Brain microvascular endothelial cell (primary cell): Measurements from ENCODE around the gene NEK7.

Experiments
- DNase-seq: peaks from one replicate; pipeline ENCODE4 v3.0.0-alpha.2; 2020
- H3K27ac ChIP-seq: fragments of 250-450 bp; sonication (Bioruptor Pico); 2 replicates; pipeline ENCODE4 v1.5.1; 2020; ENCODE audit warnings: mild to moderate bottlenecking, moderate library complexity
- H3K27me3 ChIP-seq: fragments of 250-450 bp; sonication (Bioruptor Pico); replicated peaks from 2 replicates; pipeline ENCODE4 v1.5.1; 2020; ENCODE audit warnings: mild to moderate bottlenecking
- H3K36me3 ChIP-seq: fragments of 250-450 bp; sonication (Bioruptor Pico); replicated peaks from 2 replicates; pipeline ENCODE4 v1.5.1; 2020; ENCODE audit warnings: mild to moderate bottlenecking
- H3K4me3 ChIP-seq: 2 replicates; pipeline ENCODE4 v1.5.1; 2011; ENCODE audit warnings: low read depth, mild to moderate bottlenecking, control low read depth, low read length, moderate library complexity
- CTCF ChIP-seq: IDR thresholded peaks from 2 replicates; pipeline ENCODE4 v1.5.1; 2011; ENCODE audit warnings: low read depth, mild to moderate bottlenecking, moderate library complexity, low read length, control low read depth, inconsistent platforms; ENCODE audit errors: missing control alignments
- in situ Hi-C: cut with HindIII; loops from 2 replicates; pipeline ENCODE4 v1.10.0; 2017; ENCODE audit warnings: low sequenced_read_pairs, low pct_ligation_motif_present

The NEK7 gene

GRCh38 chr1:198116469-198116868 lies 40.3 kb upstream of the NEK7 start:
- in situ Hi-C loops, result no loop called here
- H3K36me3 ChIP-seq, result no peaks in the 10 kb centered on the region
- no peaks in the 10 kb centered on the region for H3K27me3 ChIP-seq
- TF ChIP-seq CTCF, result no peak
- no peak overlapping the region for H3K27ac ChIP-seq
- H3K4me3 ChIP-seq, result no peak overlapping the region
- DNase-seq, result no peak

- Histone ChIP-seq H3K36me3 (no peaks in the 10 kb centered on the region), H3K27ac (peak overlapping the region; percentile 61), H3K4me3 (no peak overlapping the region), H3K27me3 (no peaks in the 10 kb centered on the region)
- in situ Hi-C loops, result no loop called here
- no peak for TF ChIP-seq CTCF
- DNase-seq, result no peak
Observed at GRCh38 chr1:198117267-198117666, 39.5 kb upstream of the NEK7 start.

- DNase-seq, result peak; percentile 91
- no peaks in the 10 kb centered on the region for H3K36me3 ChIP-seq
- TF ChIP-seq CTCF, result no peak
- peak overlapping the region; percentile 61 for H3K27ac ChIP-seq
- in situ Hi-C loops, result no loop called here
- H3K27me3 ChIP-seq, result no peaks in the 10 kb centered on the region
- H3K4me3 ChIP-seq, result no peak overlapping the region
Observed at GRCh38 chr1:198118134-198118533, 38.7 kb upstream of the NEK7 start.

GRCh38 chr1:198119906-198120305 lies 36.9 kb upstream of the NEK7 start:
- in situ Hi-C loops, result no loop called here
- DNase-seq, result no peak
- H3K4me3 ChIP-seq, result no peak overlapping the region
- H3K27ac ChIP-seq, result peak overlapping the region; percentile 87
- H3K27me3 ChIP-seq, result no peaks in the 10 kb centered on the region
- no peaks in the 10 kb centered on the region for H3K36me3 ChIP-seq
- TF ChIP-seq CTCF, result no peak

GRCh38 chr1:198121056-198121826 lies 35.6 kb upstream of the NEK7 start:
- H3K27me3 ChIP-seq, result no peaks in the 10 kb centered on the region
- no peak for TF ChIP-seq CTCF
- no peak overlapping the region for H3K4me3 ChIP-seq
- peak overlapping the region; percentile 87 for H3K27ac ChIP-seq
- in situ Hi-C loops, result no loop called here
- no peaks in the 10 kb centered on the region for H3K36me3 ChIP-seq
- DNase-seq, result peak; percentile 96

GRCh38 chr1:198122693-198123092 lies 34.1 kb upstream of the NEK7 start:
- DNase-seq, result no peak
- in situ Hi-C loops, result no loop called here
- no peak overlapping the region for H3K4me3 ChIP-seq
- no peaks in the 10 kb centered on the region for H3K36me3 ChIP-seq
- no peak for TF ChIP-seq CTCF
- peak overlapping the region; percentile 87 for H3K27ac ChIP-seq
- no peaks in the 10 kb centered on the region for H3K27me3 ChIP-seq
